D721Med (cell line): ENCODE measurements around the gene PAK1.

ENCODE experiments used
- DNase-seq: peaks from one replicate; pipeline ENCODE4 v3.0.0; 2011; ENCODE audit warnings: low spot score; ENCODE audit not compliant: insufficient read length
- FAIRE-seq: peaks from 2 replicates; lab custom pipeline; 2011; peaks lifted over from hg19 to GRCh38; lab: Jason Lieb, UNC
- CTCF ChIP-seq: IDR thresholded peaks from 2 replicates; pipeline ENCODE4 v1.5.1; 2012; ENCODE audit warnings: mild to moderate bottlenecking, control low read depth; ENCODE audit not compliant: insufficient read depth; ENCODE audit errors: missing control alignments

PAK1 gene

GRCh38 chr11:77450227-77450626 is 23.7 kb downstream of the PAK1 start:
- FAIRE-seq (no peak), DNase-seq (no peak)
- TF ChIP-seq CTCF: no peak

- DNase-seq (no peak), FAIRE-seq (no peak)
These were observed 24.1 kb downstream of the PAK1 start for GRCh38 chr11:77449784-77450183.

GRCh38 chr11:77449060-77449521 is 24.8 kb downstream of the PAK1 start:
- TF ChIP-seq CTCF: no peak
- no peak for DNase-seq
- no peak for FAIRE-seq

More at GRCh38 chr11:77449784-77450183, 24.1 kb downstream of the PAK1 start:
- no peak for TF ChIP-seq CTCF

GRCh38 chr11:77448269-77448668 is 25.6 kb downstream of the PAK1 start:
- no peak for DNase-seq
- no peak for TF ChIP-seq CTCF
- FAIRE-seq: no peak

- FAIRE-seq: no peak
- no peak for TF ChIP-seq CTCF
- DNase-seq: no peak
These were observed 26.8 kb downstream of the PAK1 start for GRCh38 chr11:77446911-77447629.

GRCh38 chr11:77444261-77444660 is 29.6 kb downstream of the PAK1 start:
- no peak for TF ChIP-seq CTCF
- FAIRE-seq: no peak
- DNase-seq: no peak

- DNase-seq: no peak
- no peak for FAIRE-seq
- no peak for TF ChIP-seq CTCF
These were observed 31.4 kb downstream of the PAK1 start for GRCh38 chr11:77442394-77443053.
